Right cardiac atrium (tissue), 5 donors: ENCODE data around the gene ADAMTSL3. TPM values are rescaled to one million over a fixed set of nuclear protein-coding genes. Genes with fewer than 3 reads are reported as not detected.
"Not testable (repeated sequence)": the region's sequence is repeated elsewhere in the genome, so short reads cannot be mapped to it uniquely, and the experiment has no call there.

ENCODE experiments used
- ATAC-seq, 2 donors: fragments of 200-7000 bp; cut with Tn5 transposase; one replicate each; pipeline versions ENCODE4 v1.8.0 to v1.9.1; 2020; ENCODE audit warnings: moderate library complexity in 2 of 2, mild to moderate bottlenecking in 1 of 2
- DNase-seq, 3 donors: peaks; one replicate each; pipeline ENCODE4 v3.0.0-alpha.2; 2020
- H3K27ac ChIP-seq: one replicate; pipeline ENCODE4 v1.5.1; 2013; ENCODE audit warnings: mild to moderate bottlenecking, low read length, control low read depth, moderate library complexity
- H3K27me3 ChIP-seq: one replicate; pipeline ENCODE4 v1.6.1; 2013; ENCODE audit not compliant: control insufficient read depth, insufficient read depth
- H3K4me1 ChIP-seq: one replicate; pipeline ENCODE4 v1.6.1; 2013; ENCODE audit warnings: low read length; ENCODE audit not compliant: control insufficient read depth, insufficient read depth
- H3K4me3 ChIP-seq: one replicate; pipeline ENCODE4 v1.5.1; 2013; ENCODE audit warnings: low read length, control low read depth
- H3K9me3 ChIP-seq: one replicate; pipeline ENCODE4 v1.6.1; 2013; ENCODE audit warnings: low read length; ENCODE audit not compliant: control insufficient read depth
- WGBS: extraction: QIAGEN DNeasy Blood & Tissue Kit; methylation state at CpG from one replicate; pipeline ENCODE4 v1.1.7; 2013; 5-methylcytosine and 5-hydroxymethylcytosine counted together
- intact Hi-C, 4 donors: fragments of 100-400 bp; cut with DNase I; formaldehyde crosslinking; loops; one replicate each; pipeline versions ENCODE4 v1.11.0 to v1.14.0; 2022 to 2023
- polyA plus RNA-seq: library from polyadenylated mRNA; stranded (reverse); fragments of 200-250 nt; gene quantifications from one replicate; pipeline ENCODE4 v1.2.3, GENCODE V29; 2013
- total RNA-seq, 4 donors: library from RNA; stranded (reverse); fragmentation: NEBNext Ultra II Directional; extraction: Animal tissue kit (Norgen Biotek cat#: 25700); gene quantifications; one replicate each; pipeline ENCODE4 v1.2.1, GENCODE V29; 2021
- donor health status: healthy with polysubstance abuse.
- donor health status: DM: no; HTN: yes; CAD: no.
- donor health status: DM: no; HTN: no; CAD: no.
- donor health status: DM: no; HTN: yes; CAD: no; lungs with severe emphysema.
- donor health status: DM: yes; HTN: yes; CAD: no.

Gene ADAMTSL3
- total and polyA plus RNA-seq, 5 donors: 4.7 to 50.2 (median 46.9) TPM

- 39% methylated on average over 4 of the region's 4 CpGs for WGBS
- Histone ChIP-seq H3K4me3 (no peak overlapping the region), H3K4me1 (no peaks in the 10 kb centered on the region), H3K9me3 (peaks cover 2% of the 10 kb centered on the region), H3K27ac (no peak overlapping the region), H3K27me3 (no peaks in the 10 kb centered on the region)
- intact Hi-C loops: no loop called here
- no peak for ATAC-seq
- DNase-seq: peak in 1 of 3 donors; percentile 53
Measured at GRCh38 chr15:83947156-83947555, 293.2 kb downstream of the ADAMTSL3 start.

GRCh38 chr15:83954506-83954905 is 300.6 kb downstream of the ADAMTSL3 start:
- Histone ChIP-seq H3K9me3 (no peaks in the 10 kb centered on the region), H3K4me3 (no peak overlapping the region), H3K4me1 (no peaks in the 10 kb centered on the region), H3K27me3 (no peaks in the 10 kb centered on the region), H3K27ac (no peak overlapping the region)
- no peak for DNase-seq
- intact Hi-C loops: no loop called here
- no peak for ATAC-seq

- WGBS: 94% methylated on average over 1 of the region's 1 CpG
- no peaks in the 10 kb centered on the region for H3K4me1 ChIP-seq
- intact Hi-C loops: no loop called here
- H3K27ac ChIP-seq: no peak overlapping the region
- ATAC-seq (no peak), DNase-seq (no peak)
- H3K9me3 ChIP-seq: no peaks in the 10 kb centered on the region
- H3K27me3 ChIP-seq: no peaks in the 10 kb centered on the region
- H3K4me3 ChIP-seq: no peak overlapping the region
Measured at GRCh38 chr15:83955806-83956265, 301.9 kb downstream of the ADAMTSL3 start.

- intact Hi-C loops: no loop called here
- ATAC-seq (no peak), DNase-seq (no peak)
- 93% methylated on average over 4 of the region's 4 CpGs for WGBS
- no peak overlapping the region for H3K4me3 ChIP-seq
- H3K9me3 ChIP-seq: no peaks in the 10 kb centered on the region
- no peaks in the 10 kb centered on the region for H3K4me1 ChIP-seq
- no peaks in the 10 kb centered on the region for H3K27me3 ChIP-seq
- no peak overlapping the region for H3K27ac ChIP-seq
Measured at GRCh38 chr15:83956887-83957286, 303.0 kb downstream of the ADAMTSL3 start.

- 89% methylated on average over 2 of the region's 2 CpGs for WGBS
- H3K4me1 ChIP-seq: no peaks in the 10 kb centered on the region
- intact Hi-C loops: no loop called here
- no peak for DNase-seq
- H3K27ac ChIP-seq: no peak overlapping the region
- H3K9me3 ChIP-seq: no peaks in the 10 kb centered on the region
- ATAC-seq: no peak
- no peak overlapping the region for H3K4me3 ChIP-seq
- no peaks in the 10 kb centered on the region for H3K27me3 ChIP-seq
Measured at GRCh38 chr15:83959477-83959876, 305.6 kb downstream of the ADAMTSL3 start.

GRCh38 chr15:83960192-83960829 is 306.4 kb downstream of the ADAMTSL3 start:
- Histone ChIP-seq H3K27me3 (no peaks in the 10 kb centered on the region), H3K4me1 (no peaks in the 10 kb centered on the region), H3K27ac (no peak overlapping the region), H3K4me3 (no peak overlapping the region), H3K9me3 (no peaks in the 10 kb centered on the region)
- ATAC-seq: no peak
- DNase-seq: no peak
- intact Hi-C loops: no loop called here
- 90% methylated on average over 6 of the region's 6 CpGs for WGBS

- H3K4me1 ChIP-seq: no peaks in the 10 kb centered on the region
- DNase-seq (no peak), ATAC-seq (no peak)
- WGBS: 93% methylated on average over 3 of the region's 3 CpGs
- no peak overlapping the region for H3K4me3 ChIP-seq
- intact Hi-C loops: no loop called here
- H3K9me3 ChIP-seq: no peaks in the 10 kb centered on the region
- no peak overlapping the region for H3K27ac ChIP-seq
- no peaks in the 10 kb centered on the region for H3K27me3 ChIP-seq
Measured at GRCh38 chr15:83961311-83961710, 307.4 kb downstream of the ADAMTSL3 start.

GRCh38 chr15:83964967-83965366 is 311.0 kb downstream of the ADAMTSL3 start:
- ATAC-seq, H3K4me3 ChIP-seq, H3K27me3 ChIP-seq, DNase-seq, H3K9me3 ChIP-seq, H3K27ac ChIP-seq, intact Hi-C loops, H3K4me1 ChIP-seq: not testable (repeated sequence)
- 88% methylated on average over 1 of the region's 1 CpG for WGBS

- ATAC-seq (peak; percentile 73 to 80), DNase-seq (peak in 2 of 3 donors; percentile 28 to 66)
- WGBS: 78% methylated on average over 12 of the region's 12 CpGs
- H3K9me3 ChIP-seq: no peaks in the 10 kb centered on the region
- H3K27me3 ChIP-seq: no peaks in the 10 kb centered on the region
- no peaks in the 10 kb centered on the region for H3K4me1 ChIP-seq
- intact Hi-C loops: no loop called here
- no peak overlapping the region for H3K27ac ChIP-seq
- no peak overlapping the region for H3K4me3 ChIP-seq
Measured at GRCh38 chr15:83970295-83970890, 316.5 kb downstream of the ADAMTSL3 start.

- DNase-seq: no peak
- WGBS: 55% methylated on average over 3 of the region's 3 CpGs
- no peaks in the 10 kb centered on the region for H3K4me1 ChIP-seq
- intact Hi-C loops: no loop called here
- no peak overlapping the region for H3K4me3 ChIP-seq
- ATAC-seq: no peak
- H3K27me3 ChIP-seq: no peaks in the 10 kb centered on the region
- no peaks in the 10 kb centered on the region for H3K9me3 ChIP-seq
- no peak overlapping the region for H3K27ac ChIP-seq
Measured at GRCh38 chr15:83971992-83972391, 318.1 kb downstream of the ADAMTSL3 start.

- Histone ChIP-seq H3K9me3 (no peaks in the 10 kb centered on the region), H3K4me3 (no peak overlapping the region), H3K27ac (no peak overlapping the region), H3K4me1 (peaks cover 3% of the 10 kb centered on the region), H3K27me3 (no peaks in the 10 kb centered on the region)
- ATAC-seq (no peak), DNase-seq (no peak)
- intact Hi-C loops: no loop called here
- WGBS: 91% methylated on average over 3 of the region's 3 CpGs
Measured at GRCh38 chr15:83973816-83974215, 319.9 kb downstream of the ADAMTSL3 start.
